22Rv1 (cell line): ENCODE measurements around the gene EHMT1.
A peak's percentile ranks its signal among the peaks of the same experiment; 100 is the strongest.

ENCODE experiments used
- H3K27ac ChIP-seq: fragments of 450-650 bp; 2 replicates; pipeline ENCODE4 v1.5.1; 2017
- ZFX ChIP-seq: fragments of 450-650 bp; IDR thresholded peaks from 2 replicates; pipeline ENCODE4 v1.6.1; 2017; ENCODE audit warnings: antibody characterized with exemption, borderline replicate concordance
- TF ChIP-seq, protein P1 (sequence below): fragments of 450-650 bp; IDR thresholded peaks from 2 replicates; pipeline ENCODE4 v1.5.1; 2017; ENCODE audit warnings: mild to moderate bottlenecking

Gene EHMT1

DNA sequence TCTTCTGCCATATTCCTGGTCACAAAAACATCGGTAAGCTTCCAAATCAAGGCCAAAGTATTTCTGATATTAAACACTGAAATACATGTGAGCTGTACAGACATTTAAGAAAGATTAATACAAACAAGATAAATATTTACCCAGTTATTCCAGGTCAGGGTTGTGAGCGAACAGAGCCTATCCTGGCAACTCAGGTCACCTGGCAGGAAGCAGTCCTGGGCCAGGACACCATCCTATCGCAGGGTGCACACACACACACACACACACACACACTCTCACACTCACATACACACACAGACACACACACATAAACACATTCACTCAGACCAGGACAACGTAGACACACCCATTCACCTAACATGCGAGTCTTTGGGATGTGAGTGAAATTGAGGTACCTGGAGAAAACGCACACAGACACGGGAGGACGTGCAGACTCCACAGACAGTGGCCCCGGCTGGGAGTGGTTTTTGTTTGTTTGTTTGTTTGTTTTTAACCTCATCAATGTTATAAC is 176.4 kb downstream of the EHMT1 start:
- peak overlapping the region; percentile 7; the same call in 1 of the 2 replicates for H3K27ac ChIP-seq
- TF ChIP-seq, protein P1, sequence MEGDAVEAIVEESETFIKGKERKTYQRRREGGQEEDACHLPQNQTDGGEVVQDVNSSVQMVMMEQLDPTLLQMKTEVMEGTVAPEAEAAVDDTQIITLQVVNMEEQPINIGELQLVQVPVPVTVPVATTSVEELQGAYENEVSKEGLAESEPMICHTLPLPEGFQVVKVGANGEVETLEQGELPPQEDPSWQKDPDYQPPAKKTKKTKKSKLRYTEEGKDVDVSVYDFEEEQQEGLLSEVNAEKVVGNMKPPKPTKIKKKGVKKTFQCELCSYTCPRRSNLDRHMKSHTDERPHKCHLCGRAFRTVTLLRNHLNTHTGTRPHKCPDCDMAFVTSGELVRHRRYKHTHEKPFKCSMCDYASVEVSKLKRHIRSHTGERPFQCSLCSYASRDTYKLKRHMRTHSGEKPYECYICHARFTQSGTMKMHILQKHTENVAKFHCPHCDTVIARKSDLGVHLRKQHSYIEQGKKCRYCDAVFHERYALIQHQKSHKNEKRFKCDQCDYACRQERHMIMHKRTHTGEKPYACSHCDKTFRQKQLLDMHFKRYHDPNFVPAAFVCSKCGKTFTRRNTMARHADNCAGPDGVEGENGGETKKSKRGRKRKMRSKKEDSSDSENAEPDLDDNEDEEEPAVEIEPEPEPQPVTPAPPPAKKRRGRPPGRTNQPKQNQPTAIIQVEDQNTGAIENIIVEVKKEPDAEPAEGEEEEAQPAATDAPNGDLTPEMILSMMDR, result no peak
- TF ChIP-seq ZFX, result no peak

DNA sequence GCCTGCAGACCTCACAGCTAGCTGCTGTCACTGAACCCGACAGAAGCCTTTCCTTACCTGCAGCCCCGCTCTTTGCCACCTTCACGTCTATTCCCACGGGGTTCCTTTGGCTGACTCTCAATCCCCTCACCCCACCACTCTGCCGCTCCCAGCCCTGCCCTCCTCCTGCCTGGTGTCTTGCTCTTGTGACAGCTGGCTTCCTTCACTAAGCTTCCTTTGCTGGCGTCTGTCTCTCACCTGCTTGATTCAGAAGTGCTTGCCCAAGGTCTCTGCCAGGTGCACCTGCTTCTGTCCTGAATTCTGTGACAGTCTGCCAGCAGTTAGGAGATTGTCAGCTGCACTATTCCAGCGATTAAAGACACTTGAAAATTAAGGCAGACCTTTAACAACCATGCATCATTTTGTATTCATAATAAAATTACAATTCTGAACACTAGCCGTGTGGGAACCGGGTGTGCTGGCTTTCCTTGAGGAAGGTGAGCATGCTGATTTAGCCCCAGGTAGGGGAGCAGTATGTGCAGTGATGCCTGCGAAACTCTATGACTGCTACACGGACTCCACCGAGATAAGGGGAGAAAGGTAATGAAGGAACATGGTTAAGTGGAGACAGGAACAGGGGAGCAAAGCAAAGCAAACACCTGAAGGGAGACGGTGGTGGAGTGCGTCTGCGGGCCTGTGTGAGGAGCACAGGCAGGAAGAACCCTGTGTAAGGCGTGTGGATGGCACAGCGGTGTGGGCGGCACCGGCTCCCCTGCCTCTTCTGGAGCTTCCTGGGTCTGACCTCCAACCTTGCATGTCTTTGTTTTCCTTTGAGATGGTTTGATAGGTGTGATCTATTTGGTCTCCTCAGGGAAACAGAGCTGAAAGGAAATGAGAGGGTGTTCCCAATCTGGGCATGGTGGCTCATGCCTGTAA is 178.7 kb downstream of the EHMT1 start:
- no peak overlapping the region for H3K27ac ChIP-seq
- TF ChIP-seq, protein P1, result no peak
- no peak for TF ChIP-seq ZFX

DNA sequence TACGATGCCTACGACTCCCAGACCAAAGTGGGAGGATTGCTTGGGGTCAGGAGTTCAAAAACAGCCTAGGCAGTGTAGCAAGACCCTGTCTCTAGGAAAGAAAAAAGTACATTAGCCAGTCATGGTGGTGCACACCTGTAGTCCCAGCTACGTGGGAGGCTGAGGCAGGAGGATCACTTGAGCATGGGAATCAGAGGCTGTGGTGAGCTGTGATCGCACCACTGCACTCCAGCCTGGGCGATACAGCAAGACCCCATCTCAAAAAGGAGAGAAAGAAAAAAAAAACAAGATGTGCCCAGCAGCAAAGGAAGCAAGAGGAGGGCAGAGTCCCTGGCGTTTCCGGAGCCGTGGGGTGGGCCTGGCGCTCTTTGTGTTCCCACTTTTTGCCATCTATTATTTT is 179.3 kb downstream of the EHMT1 start:
- TF ChIP-seq, protein P1, result no peak
- no peak for TF ChIP-seq ZFX
- H3K27ac ChIP-seq, result no peak overlapping the region

DNA sequence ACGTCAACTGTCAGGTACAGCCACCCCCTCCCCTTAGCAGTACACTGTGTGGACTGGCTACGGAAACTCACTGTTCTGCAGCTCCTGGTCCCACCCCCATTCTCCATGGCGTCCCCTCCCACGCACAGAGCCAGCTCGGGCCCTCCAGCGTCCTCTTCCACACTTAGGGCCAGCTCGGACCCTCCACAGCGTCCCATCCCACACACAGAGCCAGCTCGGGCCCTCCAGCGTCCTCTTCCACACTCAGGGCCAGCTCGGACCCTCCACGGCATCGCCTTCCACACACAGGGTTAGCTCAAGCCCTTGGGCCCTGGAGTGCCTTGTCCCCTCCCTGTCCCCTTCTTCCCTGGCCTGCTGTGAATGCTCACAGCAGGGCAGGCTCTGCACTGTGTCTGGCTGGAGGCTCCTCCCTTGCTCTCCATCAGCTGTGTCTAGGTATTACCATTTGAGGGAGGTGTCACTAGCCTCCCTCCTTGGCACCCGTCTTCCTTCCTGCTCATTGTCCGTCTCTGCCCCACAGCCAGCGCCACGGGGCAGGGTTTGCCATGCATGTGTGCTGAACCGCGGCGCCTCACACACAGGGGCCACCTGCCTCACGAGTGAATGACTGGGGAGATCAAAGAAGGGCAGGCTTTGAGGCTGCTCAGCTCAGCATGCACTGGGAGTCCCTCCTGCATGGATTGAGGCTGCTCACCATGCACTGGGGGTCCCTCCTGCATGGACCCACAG is 180.3 kb downstream of the EHMT1 start:
- no peak overlapping the region for H3K27ac ChIP-seq
- no peak for TF ChIP-seq ZFX
- TF ChIP-seq, protein P1, result no peak

DNA sequence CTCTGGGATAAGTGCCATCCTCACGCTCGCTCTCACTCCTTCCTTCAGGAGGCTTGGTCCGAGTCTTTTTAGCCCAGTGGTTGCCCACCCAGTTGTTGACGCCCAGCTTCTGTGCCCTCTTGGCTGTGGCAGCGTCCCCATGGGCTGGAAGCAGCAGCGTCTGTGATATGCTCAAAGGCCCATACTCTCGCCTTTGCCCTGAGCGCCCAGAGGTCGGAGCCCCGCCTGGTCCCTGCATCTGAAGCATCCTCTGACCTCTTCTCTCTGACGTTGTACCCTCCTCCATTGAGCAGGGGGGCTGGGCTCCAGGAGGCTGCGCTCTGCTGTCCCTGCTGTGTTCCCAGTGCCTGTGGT is 180.8 kb downstream of the EHMT1 start:
- no peak overlapping the region for H3K27ac ChIP-seq
- no peak for TF ChIP-seq ZFX
- TF ChIP-seq, protein P1, result no peak

DNA sequence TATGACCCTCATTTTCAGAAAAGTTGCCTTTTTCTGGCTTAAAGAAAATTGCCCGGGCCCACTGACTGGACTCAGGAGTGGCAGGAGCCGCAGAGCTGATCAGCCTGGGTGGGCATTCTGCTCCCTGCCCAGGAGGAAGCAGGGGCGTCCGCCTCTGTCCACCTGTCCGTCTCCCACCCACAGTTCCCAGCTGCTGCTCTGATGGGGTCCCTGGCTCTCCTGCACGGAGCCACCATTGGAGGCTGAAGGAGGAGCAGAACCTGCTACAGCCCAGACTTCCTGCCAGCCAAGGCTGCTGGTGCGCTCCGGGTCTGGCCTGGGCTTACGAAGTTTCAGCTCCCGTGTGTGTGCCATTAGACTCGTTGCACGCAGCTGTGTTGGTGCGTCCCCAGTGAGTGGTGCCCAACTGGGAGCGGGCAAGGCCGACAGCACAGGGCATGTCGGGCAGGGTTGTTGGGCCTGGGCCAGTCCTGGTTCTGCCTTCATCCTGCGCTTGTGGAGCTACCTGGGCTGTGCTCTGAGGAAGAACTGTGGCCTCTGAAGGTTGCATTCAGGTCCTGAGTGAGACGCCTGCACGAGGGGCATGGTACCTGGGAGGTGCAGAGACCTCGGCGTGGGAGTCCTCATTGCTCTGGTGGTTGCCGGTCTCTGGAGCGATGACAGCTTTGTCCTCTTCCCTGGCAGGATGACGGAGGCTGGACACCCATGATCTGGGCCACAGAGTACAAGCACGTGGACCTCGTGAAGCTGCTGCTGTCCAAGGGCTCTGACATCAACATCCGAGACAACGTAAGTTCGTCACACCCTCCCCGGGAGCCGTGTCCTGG is 181.6 kb downstream of the EHMT1 start:
- TF ChIP-seq ZFX, result no peak
- no peak overlapping the region for H3K27ac ChIP-seq

DNA sequence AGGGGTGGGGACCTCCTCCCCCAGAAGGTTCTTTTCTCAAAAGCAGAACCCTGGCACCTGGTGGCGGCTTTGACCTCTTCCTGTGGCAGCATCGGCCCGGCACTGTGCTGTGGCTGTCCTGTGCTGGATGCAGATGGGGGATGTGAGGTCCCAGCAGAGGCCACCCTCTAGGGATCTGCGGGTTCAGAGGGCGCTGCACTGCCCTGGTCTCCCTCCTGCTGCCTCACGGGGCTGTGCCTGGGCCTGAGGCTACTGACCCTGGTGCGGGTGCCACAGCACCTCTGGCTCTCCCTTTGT is 182.2 kb downstream of the EHMT1 start:
- H3K27ac ChIP-seq, result no peak overlapping the region
- TF ChIP-seq ZFX, result no peak
- TF ChIP-seq, protein P1, result no peak
